Right hindlimb (tissue), 1 donor: ENCODE results near the gene GSTM2.
A peak's percentile ranks its signal among the peaks of the same experiment; 100 is the strongest.

ENCODE experiments used
- DNase-seq: peaks from one replicate; pipeline ENCODE4 v3.0.0-alpha.2; 2018

The GSTM2 gene

GRCh38 chr1:109630081-109630897 lies 37.6 kb upstream of the GSTM2 start:
- DNase-seq = no peak

- DNase-seq = no peak
These were observed 36.9 kb upstream of the GSTM2 start for GRCh38 chr1:109630898-109631512.

DNA sequence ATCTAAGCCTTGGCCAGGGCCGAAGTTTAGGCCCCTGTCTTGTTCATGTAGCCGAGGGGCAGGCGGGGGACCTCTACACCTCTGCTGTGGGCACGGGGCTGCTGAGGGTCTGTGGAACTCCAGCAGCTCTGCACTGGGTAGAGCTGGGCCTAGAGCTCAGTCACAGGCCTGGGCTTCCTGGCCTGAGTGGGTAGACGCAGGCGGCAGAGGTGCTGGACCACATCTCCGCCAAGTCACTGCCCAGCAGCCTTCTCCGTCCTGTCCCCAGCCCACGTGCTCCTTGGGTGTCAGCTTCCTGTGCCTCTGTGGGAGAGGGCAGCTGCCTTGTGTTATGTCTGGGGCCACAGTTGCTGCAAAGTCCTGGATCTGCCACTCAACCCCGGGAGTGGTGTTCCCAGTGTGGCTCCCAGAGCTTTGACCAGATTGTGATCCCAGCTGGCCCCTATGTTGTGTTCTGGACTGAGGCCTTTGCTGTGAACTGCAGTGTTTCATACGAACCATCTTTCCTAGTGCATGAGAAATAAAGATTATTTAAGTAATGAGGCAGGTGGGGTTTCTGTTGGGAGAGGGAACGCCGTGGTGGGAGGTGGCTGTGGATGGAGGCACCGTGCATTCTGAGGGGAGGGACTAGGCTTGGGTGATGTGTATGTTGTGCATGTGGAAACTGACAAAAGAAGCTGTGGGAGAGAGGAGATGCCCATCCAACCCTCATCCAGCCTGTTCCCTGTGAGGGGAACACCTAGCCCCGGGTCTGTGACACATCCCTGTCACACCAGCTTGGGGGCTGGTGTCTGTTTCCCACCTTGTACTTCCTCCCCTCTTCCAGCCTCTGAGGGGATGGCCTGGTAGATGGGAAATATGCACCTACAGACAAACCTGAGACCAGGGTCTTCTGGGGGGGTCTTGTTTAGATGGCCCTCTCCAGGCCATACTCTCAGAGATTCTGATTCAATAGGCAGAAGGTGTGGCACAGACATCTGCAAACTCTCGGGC lies 36.0 kb upstream of the GSTM2 start:
- DNase-seq = no peak

DNA sequence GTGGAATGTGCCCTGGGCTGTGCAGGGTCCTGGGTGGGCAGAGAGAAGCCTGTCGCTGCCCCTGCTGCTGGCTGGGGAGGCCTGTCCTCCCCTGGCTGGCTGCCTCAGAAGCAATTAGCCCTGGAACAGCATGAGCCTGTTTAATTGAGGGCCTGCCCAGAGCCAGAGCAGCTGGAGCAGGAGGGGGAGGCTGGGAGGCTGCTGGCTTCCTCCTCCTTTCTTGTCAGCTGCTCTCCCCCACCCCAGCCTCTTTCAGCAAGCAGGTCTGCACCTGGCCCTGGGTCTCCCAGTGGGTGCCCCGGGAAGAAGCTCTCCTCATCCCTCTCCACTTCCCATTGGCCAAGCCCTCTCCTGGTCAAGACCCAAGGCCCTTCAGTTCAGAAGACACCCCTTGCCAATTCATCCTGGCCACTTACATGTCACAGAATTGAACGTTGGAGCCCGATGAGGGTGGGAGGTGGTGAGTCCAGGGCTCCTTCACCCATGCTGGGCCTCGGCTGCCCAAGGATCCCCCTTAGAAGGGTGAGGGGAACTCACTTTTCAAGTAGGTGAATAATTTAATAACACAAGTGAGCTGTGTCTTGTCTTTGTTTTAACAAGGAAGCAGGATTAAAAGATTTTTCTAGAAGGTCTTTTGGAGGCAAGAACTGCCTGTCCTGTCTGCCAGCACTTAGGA lies 35.0 kb upstream of the GSTM2 start:
- DNase-seq = peak; percentile 86

GRCh38 chr1:109634292-109634691 lies 33.6 kb upstream of the GSTM2 start:
- no peak for DNase-seq

DNA sequence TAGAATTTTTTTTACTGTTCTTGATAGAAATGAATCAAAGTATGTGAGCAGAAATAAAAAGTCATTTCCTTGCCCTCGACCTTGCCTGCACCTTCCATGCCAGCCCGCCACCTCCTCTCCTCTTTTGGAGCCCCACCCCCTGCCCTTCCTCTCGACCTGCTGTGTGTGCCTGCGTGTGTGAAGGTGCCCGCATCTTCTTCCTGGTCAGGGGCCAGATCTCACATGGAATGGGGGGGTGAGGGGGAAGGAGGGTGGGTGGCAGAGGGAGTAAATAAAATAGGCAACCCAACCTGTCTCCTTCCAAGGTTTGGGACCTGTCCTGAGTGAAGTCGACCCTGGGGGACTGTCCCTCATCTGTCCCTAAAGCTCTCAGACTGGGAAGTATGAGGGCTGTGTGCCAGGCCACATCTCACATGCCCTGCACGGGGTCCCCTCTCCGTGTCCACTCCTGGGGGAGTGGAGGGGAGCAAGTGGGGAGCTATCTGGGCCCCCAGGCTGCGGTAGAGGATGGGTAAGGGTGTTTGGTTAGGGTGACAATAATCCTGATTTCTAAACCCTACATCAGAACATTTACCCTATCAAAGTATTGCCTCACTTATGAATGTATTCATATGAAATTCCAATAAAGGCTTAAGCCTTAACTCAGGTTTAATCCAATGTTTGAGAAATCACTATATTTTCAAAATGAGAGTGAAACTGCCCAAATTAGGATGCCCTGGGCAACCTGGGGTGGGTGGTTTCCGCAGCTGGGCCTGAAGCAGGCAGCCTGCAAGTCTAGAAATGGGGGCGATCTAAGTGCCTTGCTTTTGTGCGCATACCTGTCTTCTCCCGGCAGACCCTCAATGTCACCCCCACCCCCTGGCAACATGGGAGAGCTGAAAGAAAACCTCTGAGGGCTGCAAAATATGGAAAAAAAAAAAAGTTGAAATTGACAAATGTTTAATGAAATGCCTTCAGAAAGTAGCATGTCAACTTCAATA lies 32.8 kb upstream of the GSTM2 start:
- no peak for DNase-seq

DNA sequence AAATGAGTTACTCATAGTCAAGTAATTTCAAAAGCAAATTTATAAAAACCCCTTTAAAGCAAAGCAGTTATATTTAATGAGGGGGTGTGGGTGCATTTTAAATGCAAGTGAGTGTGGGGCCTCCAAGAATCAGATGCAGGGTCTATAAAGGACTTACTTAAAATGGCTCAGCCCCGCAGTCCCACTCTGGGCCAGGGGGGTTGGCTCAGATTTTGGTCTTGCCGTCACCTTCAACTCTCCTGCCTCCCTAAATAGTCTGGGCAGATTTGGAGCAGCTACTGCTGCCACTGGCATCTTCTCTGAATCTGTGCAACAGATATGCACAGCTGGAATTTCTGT lies 32.0 kb upstream of the GSTM2 start:
- DNase-seq = no peak

GRCh38 chr1:109636201-109636952 lies 31.5 kb upstream of the GSTM2 start:
- peak; percentile 17 for DNase-seq

DNA sequence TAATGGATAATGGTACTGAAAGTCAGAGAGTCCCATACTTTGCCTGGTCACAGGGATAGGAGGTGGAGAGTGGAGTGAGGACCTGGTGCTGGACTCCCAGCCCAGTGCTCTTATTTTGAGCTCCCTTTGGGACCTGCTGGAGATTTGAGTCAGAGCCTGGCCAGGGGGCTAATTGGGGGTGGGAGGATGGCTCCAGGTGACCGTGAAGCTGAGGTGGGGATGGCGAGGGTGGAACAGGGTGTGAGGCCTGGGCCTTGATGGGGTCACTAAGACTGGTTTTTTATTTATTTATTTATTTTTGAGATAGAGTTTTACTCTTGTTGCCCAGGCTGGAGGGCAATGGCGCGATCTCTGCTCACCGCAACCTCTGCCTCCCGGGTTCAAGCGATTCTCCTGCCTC lies 30.4 kb upstream of the GSTM2 start:
- DNase-seq = no peak

GRCh38 chr1:109639063-109639840 lies 28.6 kb upstream of the GSTM2 start:
- no peak for DNase-seq

GRCh38 chr1:109639841-109640184 lies 28.0 kb upstream of the GSTM2 start:
- no peak for DNase-seq

DNA sequence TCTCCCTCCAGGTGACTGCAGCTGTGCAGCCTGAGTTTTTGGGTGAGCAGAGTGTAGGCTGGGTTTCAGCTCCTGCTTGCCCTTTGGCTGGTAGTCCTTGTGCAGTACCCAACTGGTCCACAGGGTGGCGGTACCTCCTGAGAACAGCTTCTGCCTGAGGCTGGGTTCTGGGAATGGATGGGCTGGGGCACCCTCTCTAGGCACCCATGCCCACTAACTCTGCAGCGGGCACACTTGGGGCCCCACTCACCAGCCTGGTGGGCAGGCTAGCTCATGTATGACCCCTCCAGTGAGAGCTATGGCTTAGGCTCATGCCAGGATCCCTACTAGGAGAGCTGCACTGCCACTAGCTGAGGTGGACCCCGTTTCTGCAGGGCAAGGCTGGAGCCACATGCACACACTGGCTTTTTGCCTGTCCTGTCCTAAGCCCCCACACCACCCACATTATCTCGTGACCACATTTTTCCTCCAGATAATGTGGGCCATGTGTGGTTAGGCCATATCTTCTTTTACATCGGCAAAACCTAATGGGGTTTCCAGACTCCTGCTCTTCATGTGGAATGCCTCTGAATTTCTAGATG lies 27.5 kb upstream of the GSTM2 start:
- peak; percentile 79 for DNase-seq

DNA sequence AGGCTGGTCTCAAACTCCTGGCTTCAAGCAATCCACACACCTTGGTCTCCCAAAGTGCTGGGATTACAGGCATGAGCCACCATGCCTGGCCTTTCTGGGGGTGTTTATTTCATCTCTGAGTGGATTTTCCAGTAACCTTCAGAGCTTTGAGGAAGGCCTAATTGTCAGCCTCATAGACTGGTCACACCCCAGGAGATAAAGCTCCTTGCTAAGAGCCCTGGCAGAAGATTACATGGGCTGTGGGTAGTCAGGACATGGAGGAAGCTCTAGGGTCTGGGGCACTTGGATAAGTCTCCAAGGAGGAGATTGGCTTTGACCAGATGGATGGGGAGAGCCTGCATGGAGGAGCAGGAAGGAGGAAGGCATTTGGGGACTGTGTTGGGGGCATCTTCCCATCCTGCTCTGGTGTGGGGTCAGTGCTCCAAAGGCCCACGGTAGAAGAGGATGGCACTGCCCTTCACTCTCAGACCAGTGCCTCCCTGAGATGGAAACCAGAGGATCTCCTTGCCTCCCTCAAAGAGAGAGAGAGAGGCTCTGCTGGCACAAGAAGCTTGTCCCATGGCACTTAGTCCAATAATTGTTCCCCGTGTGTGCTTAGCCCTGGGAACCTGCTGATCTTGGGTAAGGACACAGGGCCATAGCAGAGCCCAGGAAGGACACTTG lies 26.6 kb upstream of the GSTM2 start:
- no peak for DNase-seq

DNA sequence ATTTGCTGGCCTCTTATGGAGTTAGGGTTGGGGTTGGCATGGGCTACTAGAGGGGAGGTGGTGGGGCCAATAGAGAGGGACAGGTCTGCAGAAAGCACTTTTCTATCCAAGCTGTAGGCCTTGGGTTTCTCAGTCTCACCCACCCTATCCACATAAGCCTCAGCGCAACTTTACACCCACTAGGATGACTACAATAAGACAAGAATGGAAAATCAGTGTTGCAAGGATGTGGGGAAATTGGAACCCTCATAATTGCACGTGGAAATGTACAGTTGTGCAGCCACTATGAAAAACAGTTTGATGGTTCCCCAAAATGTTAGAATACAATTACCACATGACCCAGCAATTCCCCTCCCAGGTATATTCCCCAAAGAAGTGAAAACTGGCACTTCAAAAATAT lies 26.0 kb upstream of the GSTM2 start:
- no peak for DNase-seq

- no peak for DNase-seq
These were observed 25.2 kb upstream of the GSTM2 start for GRCh38 chr1:109642626-109643025.

GRCh38 chr1:109643385-109644230 lies 24.2 kb upstream of the GSTM2 start:
- DNase-seq = peak; percentile 79

DNA sequence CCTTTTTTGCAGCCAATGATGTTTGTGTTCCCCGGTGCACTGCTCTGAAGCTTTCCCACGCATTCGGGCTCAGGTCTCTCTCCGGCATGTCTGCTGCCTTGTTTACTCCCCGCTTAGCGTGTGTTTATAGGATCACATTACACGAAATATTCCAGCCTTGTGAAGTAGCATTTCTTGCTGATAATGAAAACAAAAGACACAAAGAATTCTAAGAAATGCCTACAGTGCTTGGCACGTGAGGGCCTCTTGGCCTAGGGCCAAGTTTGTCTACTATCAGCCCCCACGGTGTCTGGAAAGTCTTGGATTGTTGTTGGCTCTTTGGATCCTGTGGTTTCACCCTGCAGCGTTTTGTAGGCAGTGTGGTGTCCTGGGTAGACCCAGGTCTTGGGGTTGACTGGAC lies 23.2 kb upstream of the GSTM2 start:
- no peak for DNase-seq

GRCh38 chr1:109649491-109649914 lies 18.4 kb upstream of the GSTM2 start:
- no peak for DNase-seq
